OCI-LY7 (cell line): Measurements from ENCODE around the gene OTOG.

ENCODE experiments used
- CTCF ChIP-seq: fragments of 200-600 bp; sonication (generic); conservative IDR thresholded peaks from 2 replicates; pipeline ENCODE4 v1.5.1; 2014; ENCODE audit warnings: mild to moderate bottlenecking, antibody characterized with exemption, low read length, moderate library complexity, mixed read lengths
- EZH2phosphoT487 ChIP-seq: fragments of 200-600 bp; sonication (generic); IDR thresholded peaks from 2 replicates; pipeline ENCODE4 v1.6.1; 2018; ENCODE audit warnings: low read depth, borderline replicate concordance, mild to moderate bottlenecking, mixed run types, antibody characterized with exemption, low read length, moderate library complexity, mixed read lengths

GRCh38 chr11:17639781-17640180, 92.7 kb downstream of the OTOG start:
- TF ChIP-seq CTCF (no peak), EZH2phosphoT487 (no peak)
